OCI-LY1 (cell line): ENCODE measurements around the gene SHFL.
A peak's percentile ranks its signal among the peaks of the same experiment; 100 is the strongest.

Experiments used
- H2AFZ ChIP-seq: fragments of 200-600 bp; sonication (generic), shearing (Covaris generic); 2 replicates; pipeline ENCODE4 v1.6.0; 2014; ENCODE audit warnings: antibody characterized with exemption, mild to moderate bottlenecking, low read length
- H3F3A ChIP-seq: fragments of 200-600 bp; sonication (generic), shearing (Covaris generic); 2 replicates; pipeline ENCODE4 v1.6.0; 2014; ENCODE audit warnings: mild to moderate bottlenecking, antibody characterized with exemption, low read length, moderate library complexity; ENCODE audit not compliant: insufficient read depth
- H3K27ac ChIP-seq: fragments of 200-600 bp; sonication (generic); 2 replicates; pipeline ENCODE4 v1.5.1; 2014; ENCODE audit warnings: low read length, mixed run types, mild to moderate bottlenecking, low read depth; ENCODE audit not compliant: poor library complexity, severe bottlenecking
- H3K27me3 ChIP-seq: fragments of 200-600 bp; sonication (generic); 2 replicates; pipeline ENCODE4 v1.6.0; 2014; ENCODE audit warnings: antibody characterized with exemption, mild to moderate bottlenecking, low read length, moderate library complexity; ENCODE audit not compliant: insufficient read depth
- H3K36me3 ChIP-seq: fragments of 200-600 bp; sonication (generic); 2 replicates; pipeline ENCODE4 v1.6.1; 2014; ENCODE audit warnings: mild to moderate bottlenecking, antibody characterized with exemption, low read length, moderate library complexity, mixed read lengths; ENCODE audit not compliant: insufficient read depth
- H3K4me1 ChIP-seq: fragments of 200-600 bp; sonication (generic); 2 replicates; pipeline ENCODE4 v1.5.1; 2014; ENCODE audit warnings: mild to moderate bottlenecking, low read length, moderate library complexity; ENCODE audit not compliant: insufficient read depth, severe bottlenecking
- H3K4me2 ChIP-seq: fragments of 200-600 bp; sonication (generic), shearing (Covaris generic); 2 replicates; pipeline ENCODE4 v1.6.1; 2014; ENCODE audit warnings: low read length
- H3K4me3 ChIP-seq: fragments of 200-600 bp; sonication (generic); 2 replicates; pipeline ENCODE4 v1.5.1; 2014; ENCODE audit warnings: low read length, low read depth, mild to moderate bottlenecking, mixed read lengths; ENCODE audit not compliant: poor library complexity, severe bottlenecking
- H3K79me2 ChIP-seq: fragments of 200-600 bp; shearing (Covaris generic); 2 replicates; pipeline ENCODE4 v1.6.1; 2016; ENCODE audit warnings: mixed run types, low read length, mixed read lengths; ENCODE audit not compliant: insufficient read depth
- H3K9ac ChIP-seq: fragments of 200-600 bp; sonication (generic), shearing (Covaris generic); 2 replicates; pipeline ENCODE4 v1.6.1; 2014; ENCODE audit warnings: mild to moderate bottlenecking, low read length, mixed read lengths
- H3K9me2 ChIP-seq: fragments of 200-600 bp; sonication (generic), shearing (Covaris generic); 2 replicates; pipeline ENCODE4 v1.6.1; 2014; ENCODE audit warnings: low read depth, mild to moderate bottlenecking, low read length, mixed read lengths
- H3K9me3 ChIP-seq: fragments of 200-600 bp; shearing (Covaris generic); 2 replicates; pipeline ENCODE4 v1.6.1; 2014; ENCODE audit warnings: low read length, mixed read lengths
- H4K20me1 ChIP-seq: fragments of 200-600 bp; sonication (generic), shearing (Covaris generic); 2 replicates; pipeline ENCODE4 v1.6.0; 2016; ENCODE audit warnings: mild to moderate bottlenecking, low read length; ENCODE audit not compliant: insufficient read depth
- EZH2 ChIP-seq: fragments of 200-600 bp; sonication (generic), shearing (Covaris generic); IDR thresholded peaks from 2 replicates; pipeline ENCODE4 v1.8.0; 2017; ENCODE audit warnings: borderline replicate concordance, mixed run types, mild to moderate bottlenecking, antibody characterized with exemption, low read length, moderate library complexity, mixed read lengths
- TF ChIP-seq, protein P1 (sequence below): fragments of 200-600 bp; sonication (generic), shearing (Covaris generic); IDR thresholded peaks from 2 replicates; pipeline ENCODE4 v1.5.1; 2017; ENCODE audit warnings: mild to moderate bottlenecking, antibody characterized with exemption, low read length, moderate library complexity, mixed read lengths

Gene SHFL

DNA sequence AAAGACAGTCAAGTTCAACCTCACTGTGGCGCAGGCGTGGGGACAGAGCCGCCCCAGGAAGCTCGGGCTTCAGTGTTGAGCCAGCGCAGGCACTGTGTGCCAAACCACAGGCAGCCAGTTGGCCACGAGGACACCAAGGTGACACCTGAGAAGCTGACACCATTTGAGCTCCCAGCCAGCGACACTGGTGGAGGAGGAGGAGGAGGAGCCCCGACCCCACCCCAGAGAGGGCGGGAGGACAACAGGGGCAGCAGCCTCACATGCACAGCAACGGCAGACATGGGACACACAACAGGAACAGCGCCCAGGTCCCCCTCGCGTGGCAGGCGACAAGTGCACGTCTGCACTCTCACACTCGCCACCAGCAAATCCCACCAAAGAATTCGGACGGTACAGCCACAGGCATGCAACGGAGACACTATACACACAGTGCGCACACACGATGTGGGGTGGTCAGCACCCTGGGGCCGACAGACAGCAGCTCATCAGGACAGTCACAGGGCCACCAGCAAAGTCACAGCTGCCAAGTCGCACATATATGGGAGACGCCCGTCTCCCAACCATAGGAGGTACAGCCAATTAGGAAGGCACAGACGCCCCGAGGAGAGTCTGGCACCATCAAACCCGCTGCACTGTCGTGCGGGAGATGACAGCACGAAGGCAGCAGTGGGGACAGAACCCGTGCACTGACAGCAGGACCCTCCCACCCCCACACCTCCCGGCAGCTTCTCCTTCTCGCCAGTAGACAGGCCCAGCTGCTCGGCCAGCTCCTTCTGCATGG, 30.2 kb downstream of the SHFL start:
- no peak overlapping the region for H3K9ac ChIP-seq
- no peak overlapping the region for H3K27ac ChIP-seq
- no peaks in the 10 kb centered on the region for H4K20me1 ChIP-seq
- H3K27me3 ChIP-seq = no peaks in the 10 kb centered on the region
- no peak for TF ChIP-seq EZH2
- TF ChIP-seq, protein P1, sequence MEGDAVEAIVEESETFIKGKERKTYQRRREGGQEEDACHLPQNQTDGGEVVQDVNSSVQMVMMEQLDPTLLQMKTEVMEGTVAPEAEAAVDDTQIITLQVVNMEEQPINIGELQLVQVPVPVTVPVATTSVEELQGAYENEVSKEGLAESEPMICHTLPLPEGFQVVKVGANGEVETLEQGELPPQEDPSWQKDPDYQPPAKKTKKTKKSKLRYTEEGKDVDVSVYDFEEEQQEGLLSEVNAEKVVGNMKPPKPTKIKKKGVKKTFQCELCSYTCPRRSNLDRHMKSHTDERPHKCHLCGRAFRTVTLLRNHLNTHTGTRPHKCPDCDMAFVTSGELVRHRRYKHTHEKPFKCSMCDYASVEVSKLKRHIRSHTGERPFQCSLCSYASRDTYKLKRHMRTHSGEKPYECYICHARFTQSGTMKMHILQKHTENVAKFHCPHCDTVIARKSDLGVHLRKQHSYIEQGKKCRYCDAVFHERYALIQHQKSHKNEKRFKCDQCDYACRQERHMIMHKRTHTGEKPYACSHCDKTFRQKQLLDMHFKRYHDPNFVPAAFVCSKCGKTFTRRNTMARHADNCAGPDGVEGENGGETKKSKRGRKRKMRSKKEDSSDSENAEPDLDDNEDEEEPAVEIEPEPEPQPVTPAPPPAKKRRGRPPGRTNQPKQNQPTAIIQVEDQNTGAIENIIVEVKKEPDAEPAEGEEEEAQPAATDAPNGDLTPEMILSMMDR = no peak
- peaks cover 47% of the 10 kb centered on the region for H3K4me1 ChIP-seq
- no peaks in the 10 kb centered on the region for H3K9me3 ChIP-seq
- H3K79me2 ChIP-seq = peaks cover 8% of the 10 kb centered on the region
- H3K4me3 ChIP-seq = no peak overlapping the region
- H3F3A ChIP-seq = peaks cover 12% of the 10 kb centered on the region; the same call in 1 of the 2 replicates
- H3K4me2 ChIP-seq = no peak overlapping the region
- H3K9me2 ChIP-seq = no peaks in the 10 kb centered on the region
- H2AFZ ChIP-seq = no peak overlapping the region
- peaks cover 63% of the 10 kb centered on the region for H3K36me3 ChIP-seq

DNA sequence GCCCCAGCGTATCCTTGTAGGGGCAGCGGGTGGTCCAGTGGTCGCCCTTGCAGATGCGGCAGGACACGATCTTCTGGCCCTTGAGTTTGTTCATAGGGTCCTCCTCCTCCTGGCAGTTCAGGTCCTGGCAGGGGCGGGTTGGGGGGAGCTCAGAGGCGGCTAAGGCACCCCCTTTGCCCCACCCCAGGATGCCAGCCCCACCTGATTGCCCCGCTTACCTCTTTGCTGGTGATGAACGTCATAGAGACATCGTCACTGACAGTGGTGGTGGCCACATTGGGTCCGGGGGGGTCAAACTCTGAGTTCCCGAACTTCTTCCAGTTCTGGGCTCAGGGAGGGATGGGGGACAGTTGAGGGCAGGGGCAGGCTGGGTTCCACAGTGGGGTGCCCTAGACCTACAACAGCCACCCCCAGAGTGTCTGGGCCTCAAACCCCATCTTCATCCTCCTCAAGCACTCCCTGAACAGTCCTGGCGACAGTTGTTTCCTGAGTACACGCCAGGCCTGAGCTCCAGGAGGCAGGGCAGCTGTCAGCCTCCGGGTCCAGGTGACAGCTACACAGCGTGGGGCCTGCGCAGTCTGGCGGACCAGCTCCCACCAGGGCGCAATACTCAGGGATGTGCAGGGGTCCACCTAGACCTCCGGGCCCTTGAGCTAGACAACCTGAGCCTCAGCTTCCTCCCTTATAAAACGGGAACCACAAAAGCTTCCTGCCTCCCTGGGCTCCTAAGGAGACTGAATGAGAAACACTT, 30.9 kb downstream of the SHFL start:
- H3K27ac ChIP-seq = no peak overlapping the region
- H3K4me3 ChIP-seq = no peak overlapping the region

GRCh38 chr19:10118960-10119359, 32.8 kb downstream of the SHFL start:
- H3K36me3 ChIP-seq = peaks cover 50% of the 10 kb centered on the region
- H3K27me3 ChIP-seq = no peaks in the 10 kb centered on the region
- H4K20me1 ChIP-seq = no peaks in the 10 kb centered on the region
- peak overlapping the region; percentile 100 for H3K4me2 ChIP-seq
- H3K4me3 ChIP-seq = peak overlapping the region; percentile 99
- peaks cover 21% of the 10 kb centered on the region for H3K4me1 ChIP-seq
- no peaks in the 10 kb centered on the region for H3F3A ChIP-seq
- no peaks in the 10 kb centered on the region for H3K9me2 ChIP-seq
- no peaks in the 10 kb centered on the region for H3K9me3 ChIP-seq
- peaks cover 8% of the 10 kb centered on the region for H3K79me2 ChIP-seq
- H2AFZ ChIP-seq = no peak overlapping the region
- no peak overlapping the region for H3K27ac ChIP-seq
- TF ChIP-seq, protein P1 = no peak
- no peak for TF ChIP-seq EZH2
- H3K9ac ChIP-seq = peak overlapping the region; percentile 95

More for the DNA sequence above, 30.9 kb downstream of the SHFL start:
- H3K36me3 ChIP-seq = peaks cover 55% of the 10 kb centered on the region
- H3K4me1 ChIP-seq = peaks cover 40% of the 10 kb centered on the region
- no peaks in the 10 kb centered on the region for H3K9me3 ChIP-seq
- no peak overlapping the region for H3K4me2 ChIP-seq
- no peak overlapping the region for H2AFZ ChIP-seq
- no peak for TF ChIP-seq EZH2
- TF ChIP-seq, protein P1 = no peak
- H4K20me1 ChIP-seq = no peaks in the 10 kb centered on the region
- no peaks in the 10 kb centered on the region for H3K27me3 ChIP-seq
- peaks cover 6% of the 10 kb centered on the region; the same call in 1 of the 2 replicates for H3F3A ChIP-seq
- peaks cover 8% of the 10 kb centered on the region for H3K79me2 ChIP-seq
- H3K9ac ChIP-seq = no peak overlapping the region
- no peaks in the 10 kb centered on the region for H3K9me2 ChIP-seq
